ENCODE results near the gene MFAP5.
"Not testable (repeated sequence)": the region's sequence is repeated elsewhere in the genome, so short reads cannot be mapped to it uniquely, and the experiment has no call there.

Gene MFAP5

GRCh38 chr12:8661016-8661415, 1.6 kb downstream of the MFAP5 start:
- DNase-seq = no peak
- TF ChIP-seq POLR2A (IDR thresholded peaks at IDR 0.05; ENCODE audit: low read length) = no peak
- TF ChIP-seq GATA1 (IDR thresholded peaks at IDR 0.05; ENCODE audit: low read depth, low read length) = no peak

- DNase-seq = no peak
- TF ChIP-seq GATA1 (IDR thresholded peaks at IDR 0.05; ENCODE audit: low read depth, low read length) = no peak
- no peak for TF ChIP-seq POLR2A (IDR thresholded peaks at IDR 0.05; ENCODE audit: low read length)
Observed at GRCh38 chr12:8658346-8658745, 4.3 kb downstream of the MFAP5 start.

GRCh38 chr12:8655421-8655820, 7.2 kb downstream of the MFAP5 start:
- TF ChIP-seq POLR2A (IDR thresholded peaks at IDR 0.05; ENCODE audit: low read length) (no peak), GATA1 (IDR thresholded peaks at IDR 0.05; ENCODE audit: low read depth, low read length) (no peak)
- DNase-seq = no peak

- no peak for TF ChIP-seq POLR2A (IDR thresholded peaks at IDR 0.05; ENCODE audit: low read length)
- no peak for TF ChIP-seq GATA1 (IDR thresholded peaks at IDR 0.05; ENCODE audit: low read depth, low read length)
Observed at GRCh38 chr12:8648576-8649205, 13.9 kb downstream of the MFAP5 start.

DNA sequence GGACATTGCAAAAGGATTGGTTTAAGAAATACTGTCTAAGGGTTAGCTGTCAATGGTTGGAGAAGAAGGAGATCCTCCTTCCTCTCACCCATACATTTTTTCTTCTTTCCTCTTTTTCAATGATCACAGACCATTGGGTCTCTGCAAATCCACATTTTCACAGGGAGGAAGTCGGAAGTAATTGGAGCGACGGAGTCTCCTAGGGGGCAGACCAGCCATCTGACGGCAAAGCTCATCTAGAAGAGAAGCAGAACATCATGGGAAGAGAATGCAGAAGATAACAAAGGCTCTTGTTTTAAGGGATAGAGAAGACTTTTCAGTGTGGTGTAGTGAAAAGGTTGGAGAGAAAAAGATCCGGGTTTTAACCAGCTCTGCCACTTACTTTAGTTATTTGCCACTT, 14.7 kb downstream of the MFAP5 start:
- no peak for DNase-seq
- TF ChIP-seq POLR2A (IDR thresholded peaks at IDR 0.05; ENCODE audit: low read length) (no peak), GATA1 (IDR thresholded peaks at IDR 0.05; ENCODE audit: low read depth, low read length) (no peak)

More at GRCh38 chr12:8648576-8649205, 13.9 kb downstream of the MFAP5 start:
- no peak for DNase-seq

DNA sequence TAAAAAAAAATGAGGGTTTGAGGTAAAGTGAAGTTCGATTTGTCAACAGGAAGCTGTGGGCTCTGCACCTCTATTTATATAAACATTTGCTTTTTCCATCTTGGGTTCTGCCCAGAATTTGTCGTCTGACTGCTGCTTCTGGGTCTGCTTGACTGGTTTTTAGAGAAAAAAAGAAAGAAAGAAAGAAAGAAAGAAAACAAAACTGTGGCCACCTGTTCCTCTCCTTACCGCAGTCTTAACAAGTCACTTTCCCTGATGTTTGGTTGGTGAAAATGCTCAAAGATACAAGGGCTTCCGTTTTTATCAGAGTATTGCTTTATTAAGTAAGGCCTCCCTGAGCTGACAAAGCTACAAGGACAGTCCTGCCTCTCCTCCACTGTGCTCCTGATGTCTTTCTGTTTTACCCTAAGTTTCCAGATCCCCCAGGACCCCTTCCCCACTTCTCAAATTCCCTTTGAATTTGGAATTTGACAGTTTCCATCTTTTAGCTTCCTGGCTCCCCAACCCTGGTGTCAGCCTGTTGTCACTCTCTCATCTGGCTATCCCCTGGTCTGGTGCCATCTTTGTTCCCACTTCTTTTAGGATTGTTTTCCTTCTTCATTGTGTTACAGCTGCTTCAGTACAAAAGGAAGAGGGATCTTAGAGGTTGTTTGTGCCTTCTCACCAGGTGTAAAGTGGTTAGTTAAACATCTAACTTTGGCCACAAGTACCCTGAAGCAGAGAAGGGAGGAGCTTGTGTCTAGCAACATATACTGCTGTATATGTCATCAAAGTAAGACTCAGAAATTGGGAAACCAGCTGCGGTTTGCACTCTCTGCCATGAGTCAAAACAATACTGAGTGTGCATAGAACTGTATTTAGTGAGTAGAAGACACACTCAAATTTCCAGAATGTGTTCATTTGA, 18.0 kb downstream of the MFAP5 start:
- TF ChIP-seq GATA1 (IDR thresholded peaks at IDR 0.05; ENCODE audit: low read depth, low read length) (no peak), POLR2A (IDR thresholded peaks at IDR 0.05; ENCODE audit: low read length) (no peak)
- no peak for DNase-seq

GRCh38 chr12:8642775-8643174, 19.9 kb downstream of the MFAP5 start:
- TF ChIP-seq GATA1 (IDR thresholded peaks at IDR 0.05; ENCODE audit: low read depth, low read length) = no peak
- no peak for TF ChIP-seq POLR2A (IDR thresholded peaks at IDR 0.05; ENCODE audit: low read length)
- DNase-seq = no peak

DNA sequence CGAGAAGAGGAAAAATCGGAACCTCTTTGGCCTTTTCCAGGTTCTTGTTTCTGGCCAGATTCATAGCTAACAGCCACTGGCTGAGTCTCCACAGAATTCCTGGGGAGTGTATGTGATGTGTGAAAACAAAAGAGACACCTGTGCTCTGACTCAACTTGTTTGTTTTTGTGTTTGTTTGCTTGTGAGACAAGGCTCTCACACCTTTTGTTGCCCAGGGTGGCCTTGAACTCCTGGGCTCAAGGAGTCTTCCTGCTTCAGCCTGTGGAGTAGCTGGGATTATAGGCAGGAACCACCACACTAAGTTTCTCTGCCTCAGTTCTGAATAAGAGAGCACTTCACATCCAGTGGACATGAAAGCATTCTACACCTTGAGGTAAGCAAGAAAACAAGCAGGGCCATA, 22.7 kb downstream of the MFAP5 start:
- no peak for DNase-seq
- no peak for TF ChIP-seq POLR2A (IDR thresholded peaks at IDR 0.05; ENCODE audit: low read length)
- no peak for TF ChIP-seq GATA1 (IDR thresholded peaks at IDR 0.05; ENCODE audit: low read depth, low read length)

- TF ChIP-seq GATA1 (IDR thresholded peaks at IDR 0.05; ENCODE audit: low read depth, low read length) (no peak), POLR2A (IDR thresholded peaks at IDR 0.05; ENCODE audit: low read length) (no peak)
- no peak for DNase-seq
Observed at GRCh38 chr12:8638951-8639350, 23.7 kb downstream of the MFAP5 start.

DNA sequence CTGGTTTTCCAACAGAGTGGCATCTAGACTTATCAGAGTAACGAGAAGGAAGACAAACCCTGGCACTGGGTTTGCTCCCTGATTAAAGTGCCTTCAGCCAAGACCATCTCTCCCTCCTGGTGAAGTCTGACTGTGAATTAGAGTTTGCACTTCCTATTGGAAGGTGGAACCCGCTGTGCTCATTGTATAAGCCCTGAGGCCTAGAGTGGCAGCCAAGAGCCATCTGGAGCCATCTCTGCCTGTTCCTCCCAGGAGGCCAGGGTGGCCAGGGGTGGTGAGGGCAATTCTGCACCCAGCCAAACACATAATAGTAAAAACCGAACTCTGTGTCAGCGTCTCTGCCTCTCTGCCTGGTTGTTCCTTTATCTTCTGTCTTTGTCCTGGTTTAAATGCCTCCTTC, 25.0 kb downstream of the MFAP5 start:
- no peak for DNase-seq
- TF ChIP-seq POLR2A (IDR thresholded peaks at IDR 0.05; ENCODE audit: low read length) (no peak), GATA1 (IDR thresholded peaks at IDR 0.05; ENCODE audit: low read depth, low read length) (no peak)

- DNase-seq = no peak
- no peak for TF ChIP-seq POLR2A (IDR thresholded peaks at IDR 0.05; ENCODE audit: low read length)
- no peak for TF ChIP-seq GATA1 (IDR thresholded peaks at IDR 0.05; ENCODE audit: low read depth, low read length)
Observed at GRCh38 chr12:8637244-8637643, 25.4 kb downstream of the MFAP5 start.

DNA sequence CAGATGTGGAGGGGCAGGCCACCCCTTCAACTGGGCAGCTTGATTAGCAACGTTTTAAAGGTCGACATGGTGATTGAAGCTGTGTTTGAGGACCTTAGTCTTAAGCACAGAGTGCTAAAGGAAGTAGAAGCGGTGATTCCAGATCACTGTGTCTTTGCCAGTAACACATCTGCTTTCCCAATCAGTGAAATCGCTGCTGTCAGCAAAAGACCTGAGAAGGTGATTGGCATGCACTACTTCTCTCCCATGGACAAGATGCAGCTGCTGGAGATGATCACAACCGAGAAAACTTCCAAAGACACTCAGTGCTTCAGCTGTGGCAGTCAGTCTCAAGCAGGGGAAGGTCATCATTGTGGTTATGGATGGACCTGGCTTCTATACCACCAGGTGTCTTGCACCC, 26.0 kb downstream of the MFAP5 start:
- TF ChIP-seq GATA1 (IDR thresholded peaks at IDR 0.05; ENCODE audit: low read depth, low read length) (no peak), POLR2A (IDR thresholded peaks at IDR 0.05; ENCODE audit: low read length) (no peak)

GRCh38 chr12:8636007-8636346, 26.6 kb downstream of the MFAP5 start:
- not testable (repeated sequence) for DNase-seq

More for the DNA sequence above, 26.0 kb downstream of the MFAP5 start:
- DNase-seq = no peak

DNA sequence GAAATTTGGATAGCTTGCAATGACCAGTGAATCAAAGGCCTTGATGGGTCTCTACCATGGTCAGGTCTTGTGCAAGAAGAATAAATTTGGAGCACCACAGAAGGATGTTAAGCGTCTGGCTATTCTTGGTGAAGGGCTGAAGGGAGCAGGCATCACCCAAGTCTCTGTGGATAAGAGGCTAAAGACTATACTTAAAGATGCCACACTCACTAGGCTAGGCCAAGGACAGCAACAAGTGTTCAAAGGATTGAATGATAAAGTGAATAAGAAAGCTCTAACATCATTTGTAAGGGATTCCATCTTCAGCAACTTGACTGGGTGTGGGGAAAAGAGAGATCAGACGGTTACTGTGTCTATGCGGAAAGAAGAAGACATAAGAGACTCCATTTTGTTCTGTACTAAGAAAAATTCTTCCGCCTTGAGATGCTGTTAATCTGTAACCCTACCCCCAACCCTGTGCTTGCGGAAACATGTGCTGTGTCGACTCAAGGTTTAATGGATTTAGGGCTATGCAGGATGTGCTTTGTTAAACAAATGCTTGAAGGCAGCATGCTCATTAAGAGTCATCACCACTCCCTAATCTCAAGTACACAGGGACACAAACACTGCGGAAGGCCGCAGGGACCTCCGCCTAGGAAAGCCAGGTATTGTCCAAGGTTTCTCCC, 27.2 kb downstream of the MFAP5 start:
- DNase-seq = not testable (repeated sequence)

GRCh38 chr12:8630131-8630530, 32.5 kb downstream of the MFAP5 start:
- TF ChIP-seq POLR2A (IDR thresholded peaks at IDR 0.05; ENCODE audit: low read length) (no peak), GATA1 (IDR thresholded peaks at IDR 0.05; ENCODE audit: low read depth, low read length) (no peak)
- DNase-seq = no peak
